Embryonic facial prominence (tissue), 1 donor: ENCODE results near the gene SOX5.
"Not testable (repeated sequence)": the region's sequence is repeated elsewhere in the genome, so short reads cannot be mapped to it uniquely, and the experiment has no call there.

ENCODE experiments used
- DNase-seq: peaks from one replicate; pipeline ENCODE4 v3.0.0-alpha.2; 2016; ENCODE audit errors: extremely low spot score

Gene SOX5

DNA sequence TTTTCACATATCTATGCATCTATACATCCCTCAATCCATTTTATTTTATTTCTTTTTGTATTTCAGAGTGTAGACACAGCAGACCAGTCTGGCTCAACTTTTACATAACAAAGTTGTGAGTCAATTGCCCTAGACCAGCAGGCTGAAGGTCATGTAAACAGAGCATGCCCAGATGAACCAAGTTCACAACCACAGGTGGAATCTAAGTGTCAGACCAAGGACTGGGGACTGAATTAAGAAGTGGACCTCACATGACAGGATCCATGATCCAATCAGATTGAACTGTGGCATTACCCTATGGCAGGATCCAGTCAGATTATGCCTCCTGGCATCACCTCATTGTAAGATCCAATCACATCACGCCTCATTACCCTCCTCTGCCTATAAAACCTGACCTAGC is 455.8 kb downstream of the SOX5 start:
- no peak for DNase-seq

DNA sequence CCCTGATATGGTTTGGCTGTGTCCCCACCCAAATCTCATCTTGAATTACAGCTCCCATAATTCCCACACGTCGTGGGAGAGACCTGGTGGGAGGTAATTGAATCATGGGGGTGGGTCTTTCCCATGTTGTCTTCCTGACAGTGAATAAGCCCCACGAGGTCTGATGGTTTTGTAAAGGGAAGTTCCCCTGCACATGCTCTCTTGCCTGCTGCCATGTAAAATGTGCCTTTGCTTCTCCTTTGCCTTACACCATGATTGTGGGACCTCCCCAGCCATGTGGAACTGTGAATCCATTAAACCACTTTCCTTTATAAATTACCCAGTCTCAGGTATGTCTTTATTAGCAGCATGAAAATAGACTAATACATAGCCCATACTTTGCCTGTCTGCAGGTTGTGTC is 458.4 kb downstream of the SOX5 start:
- not testable (repeated sequence) for DNase-seq

DNA sequence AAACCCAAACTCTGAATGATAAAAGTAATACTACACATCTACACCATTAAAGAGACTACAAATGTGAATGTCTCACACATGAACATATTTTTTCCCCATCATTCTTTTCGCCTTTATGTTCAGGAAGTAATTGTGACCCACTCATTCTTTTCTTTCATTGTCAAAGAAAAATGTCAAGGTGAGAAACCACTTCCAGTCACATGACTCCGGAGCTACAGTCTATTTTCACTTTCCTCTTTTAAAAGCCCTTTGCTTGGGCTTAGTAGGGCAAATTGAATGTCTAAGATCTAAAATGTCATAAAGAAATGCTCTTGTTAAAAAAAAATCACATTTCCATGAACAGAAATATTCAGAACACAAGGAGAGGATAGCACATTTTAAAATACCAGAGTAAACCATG is 461.3 kb downstream of the SOX5 start:
- DNase-seq = no peak

DNA sequence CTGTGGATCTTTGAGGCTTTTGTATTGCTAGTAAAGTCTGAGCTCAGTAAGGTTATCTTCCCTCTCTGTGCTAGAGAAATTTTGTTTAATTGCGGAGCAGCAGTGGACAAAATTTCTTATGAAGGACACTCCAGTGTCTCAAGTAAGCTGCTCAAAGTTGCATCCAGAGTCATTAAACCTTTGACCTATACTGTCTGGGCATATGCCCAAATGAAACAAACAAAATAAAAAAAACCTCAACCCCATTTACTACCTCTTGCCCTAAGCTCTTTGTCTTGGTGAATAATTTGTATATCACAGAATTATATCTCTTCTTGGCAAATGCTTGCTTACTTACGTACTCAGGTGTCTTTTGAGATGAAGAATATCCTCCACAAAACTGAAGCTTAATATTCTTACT is 465.2 kb downstream of the SOX5 start:
- no peak for DNase-seq

DNA sequence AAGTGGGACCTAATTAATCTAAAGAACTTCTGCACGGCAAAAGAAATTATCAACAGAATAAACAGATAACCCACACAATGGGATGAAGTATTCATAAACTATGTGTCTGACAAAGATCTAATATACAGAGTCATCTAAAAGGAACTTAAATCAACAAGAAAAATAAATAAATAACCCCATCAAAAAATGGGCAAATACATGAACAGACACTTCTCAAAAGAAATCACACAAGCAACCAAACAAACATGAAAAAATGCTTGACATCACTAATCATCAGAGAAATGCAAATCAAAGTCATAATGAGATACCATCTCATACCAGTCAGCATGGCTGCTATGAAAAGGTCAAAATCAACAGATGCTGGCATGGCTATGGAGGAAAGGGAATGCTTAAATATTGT is 466.9 kb downstream of the SOX5 start:
- DNase-seq = no peak
